MM.1S (cell line): ENCODE measurements around the gene RNF11.

Experiments used
- EZH2 ChIP-seq: fragments of 300-600 bp; sonication (generic); optimal IDR thresholded peaks from 2 replicates; pipeline ENCODE3; 2017; ENCODE audit warnings: low read depth, mild to moderate bottlenecking, antibody characterized with exemption, low read length, mixed read lengths
- EZH2phosphoT487 ChIP-seq: fragments of 300-600 bp; sonication (generic); IDR thresholded peaks from 2 replicates; pipeline ENCODE4 v1.6.1; 2018; ENCODE audit warnings: antibody characterized with exemption, low read length
- TF ChIP-seq, protein P1 (sequence below): fragments of 300-600 bp; sonication (generic); IDR thresholded peaks from 2 replicates; pipeline ENCODE4 v1.5.1; 2016; ENCODE audit warnings: antibody characterized with exemption, low read length, mixed read lengths

DNA sequence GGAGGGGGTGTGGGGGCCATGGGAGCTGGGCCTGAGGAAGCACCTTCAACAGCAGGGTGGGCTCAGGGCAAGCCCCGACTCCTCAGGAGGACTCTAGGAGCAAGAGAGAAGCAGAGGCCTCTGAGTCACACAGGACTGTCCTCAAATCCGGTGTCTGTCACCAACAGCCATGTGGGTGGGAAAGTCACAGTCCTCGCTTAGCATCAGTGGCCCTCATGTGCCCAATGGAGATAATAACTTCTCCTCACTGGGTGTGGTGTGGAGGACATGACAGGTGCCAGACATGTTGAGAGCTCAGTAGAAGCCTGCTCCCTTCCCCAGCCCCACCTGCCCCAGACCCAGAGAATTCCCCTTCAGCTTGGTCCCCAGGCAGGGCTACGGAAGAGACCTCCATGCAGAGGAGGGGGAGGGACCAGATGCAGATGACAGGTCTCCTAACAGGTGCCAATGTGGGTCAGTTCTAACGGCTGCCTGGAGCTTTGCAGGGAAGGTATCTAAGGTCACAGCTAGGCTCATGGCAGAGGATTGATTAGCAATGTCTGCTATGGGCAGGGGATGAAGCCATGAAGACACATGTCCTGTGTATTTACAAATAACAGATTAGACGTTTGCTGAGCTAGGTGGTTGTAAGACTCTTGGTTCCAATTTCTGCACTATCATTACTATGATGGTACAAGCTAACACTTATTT lies 64.1 kb downstream of the RNF11 start:
- TF ChIP-seq, protein P1, sequence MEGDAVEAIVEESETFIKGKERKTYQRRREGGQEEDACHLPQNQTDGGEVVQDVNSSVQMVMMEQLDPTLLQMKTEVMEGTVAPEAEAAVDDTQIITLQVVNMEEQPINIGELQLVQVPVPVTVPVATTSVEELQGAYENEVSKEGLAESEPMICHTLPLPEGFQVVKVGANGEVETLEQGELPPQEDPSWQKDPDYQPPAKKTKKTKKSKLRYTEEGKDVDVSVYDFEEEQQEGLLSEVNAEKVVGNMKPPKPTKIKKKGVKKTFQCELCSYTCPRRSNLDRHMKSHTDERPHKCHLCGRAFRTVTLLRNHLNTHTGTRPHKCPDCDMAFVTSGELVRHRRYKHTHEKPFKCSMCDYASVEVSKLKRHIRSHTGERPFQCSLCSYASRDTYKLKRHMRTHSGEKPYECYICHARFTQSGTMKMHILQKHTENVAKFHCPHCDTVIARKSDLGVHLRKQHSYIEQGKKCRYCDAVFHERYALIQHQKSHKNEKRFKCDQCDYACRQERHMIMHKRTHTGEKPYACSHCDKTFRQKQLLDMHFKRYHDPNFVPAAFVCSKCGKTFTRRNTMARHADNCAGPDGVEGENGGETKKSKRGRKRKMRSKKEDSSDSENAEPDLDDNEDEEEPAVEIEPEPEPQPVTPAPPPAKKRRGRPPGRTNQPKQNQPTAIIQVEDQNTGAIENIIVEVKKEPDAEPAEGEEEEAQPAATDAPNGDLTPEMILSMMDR = no peak
- TF ChIP-seq EZH2 (no peak), EZH2phosphoT487 (no peak)
